GM18499 (cell line): ENCODE measurements around the gene PDZRN3.

Experiments
- ATAC-seq: cut with Tn5 transposase; IDR thresholded peaks from one replicate; pipeline ENCODE4 v1.9.1; 2021; ENCODE audit warnings: moderate number of reproducible peaks; ENCODE audit not compliant: insufficient read depth, unreplicated experiment

PDZRN3 gene

DNA sequence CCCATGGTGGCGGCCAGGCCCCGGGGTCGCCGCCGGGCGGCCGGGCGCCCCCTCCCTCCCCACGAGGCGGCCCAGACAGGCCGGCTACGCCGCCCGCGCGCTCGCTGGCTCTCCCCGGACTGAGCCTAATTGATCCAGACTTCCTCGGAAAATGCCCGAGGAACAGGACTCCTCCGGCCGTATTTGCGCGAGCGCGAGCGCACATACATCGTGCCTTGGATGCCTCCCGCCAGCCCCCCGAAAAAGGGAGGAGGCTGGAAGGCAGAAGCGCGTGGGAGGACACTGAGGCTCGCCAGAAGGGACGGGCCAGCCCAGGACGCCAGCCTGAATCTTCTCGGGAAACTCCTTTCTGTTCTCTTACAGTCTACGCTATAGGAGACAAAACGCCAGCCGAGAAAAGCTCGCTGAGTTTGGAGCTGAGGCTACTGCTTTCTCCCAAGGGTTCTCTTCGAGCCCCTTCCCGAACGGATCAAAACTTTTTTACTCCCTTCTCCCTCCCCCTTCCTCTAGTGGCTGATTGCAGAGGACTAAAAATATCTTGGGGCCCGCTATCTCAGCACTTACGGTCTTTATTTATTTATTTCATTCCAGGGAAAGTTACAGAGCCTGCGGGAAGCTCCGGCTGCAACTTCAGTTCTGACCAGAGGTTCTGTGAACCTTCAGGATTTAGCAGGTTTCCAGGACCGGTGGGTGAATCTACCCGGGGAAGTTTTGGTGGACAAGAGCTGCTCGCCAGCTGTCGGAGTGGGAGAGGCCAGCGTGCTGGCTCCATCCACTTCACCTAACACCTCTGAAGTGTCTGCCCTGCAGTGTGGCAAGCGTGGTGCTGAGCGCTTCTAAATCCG lies at the start of gene PDZRN3:
Gene PDZRN3, minus strand, starts transcription at position 121 of the 845 bp plus-strand sequence.
- no peak for ATAC-seq

DNA sequence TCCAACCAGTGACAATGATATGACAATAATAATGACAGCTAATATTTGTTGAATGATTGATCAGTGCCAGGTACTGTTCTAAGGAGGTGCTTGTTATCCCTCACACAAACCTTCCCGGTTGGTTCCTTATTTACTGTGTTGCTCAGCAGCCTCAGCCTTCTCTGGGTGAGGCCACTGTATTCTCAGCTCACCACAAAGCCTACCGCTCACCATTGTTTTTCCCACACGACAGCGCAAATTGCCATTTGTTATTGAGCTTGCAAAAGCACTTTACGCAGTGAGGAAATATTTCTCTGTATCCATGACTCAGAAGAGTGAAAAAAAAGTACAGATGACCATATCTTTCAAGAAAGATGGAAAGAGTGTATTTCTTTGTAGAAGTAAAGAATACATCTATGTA lies 49.5 kb upstream of the PDZRN3 start:
- no peak for ATAC-seq

DNA sequence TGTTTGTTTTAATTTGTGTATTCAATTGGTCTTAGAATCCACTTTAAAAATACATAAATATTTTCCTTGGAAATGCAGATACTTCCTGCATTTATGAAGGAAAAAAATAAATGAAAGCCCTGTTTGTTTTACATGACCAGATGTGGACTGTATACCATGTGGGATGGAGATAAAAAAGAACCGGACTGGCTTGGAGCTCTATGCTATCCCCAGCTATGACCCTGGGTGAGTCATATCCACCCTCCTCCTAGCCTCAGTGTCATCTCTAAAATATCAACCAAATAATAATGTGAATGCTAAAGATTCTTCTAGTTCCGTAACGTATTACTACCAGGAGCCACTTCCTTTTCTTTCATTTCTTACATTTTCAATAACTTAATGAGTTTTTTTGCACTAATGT lies 44.5 kb upstream of the PDZRN3 start:
- no peak for ATAC-seq

DNA sequence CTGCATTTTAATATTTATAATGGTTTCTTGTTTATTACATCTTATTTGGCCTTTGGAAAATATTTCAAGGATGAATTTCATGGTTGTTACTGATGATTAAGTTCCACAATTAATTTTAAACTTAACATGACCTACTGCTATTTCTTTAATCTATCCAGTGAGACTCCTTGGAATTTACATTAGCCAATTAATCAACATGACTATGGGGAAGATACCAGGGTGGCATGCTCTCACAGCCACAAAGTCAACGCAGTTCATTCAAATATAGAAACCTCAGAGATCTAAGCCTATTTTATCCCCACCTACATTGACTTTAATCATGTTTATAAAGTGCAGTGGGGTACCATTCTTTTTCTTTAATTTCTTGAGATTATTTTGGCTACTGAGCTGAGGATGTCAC lies 43.6 kb upstream of the PDZRN3 start:
- no peak for ATAC-seq

DNA sequence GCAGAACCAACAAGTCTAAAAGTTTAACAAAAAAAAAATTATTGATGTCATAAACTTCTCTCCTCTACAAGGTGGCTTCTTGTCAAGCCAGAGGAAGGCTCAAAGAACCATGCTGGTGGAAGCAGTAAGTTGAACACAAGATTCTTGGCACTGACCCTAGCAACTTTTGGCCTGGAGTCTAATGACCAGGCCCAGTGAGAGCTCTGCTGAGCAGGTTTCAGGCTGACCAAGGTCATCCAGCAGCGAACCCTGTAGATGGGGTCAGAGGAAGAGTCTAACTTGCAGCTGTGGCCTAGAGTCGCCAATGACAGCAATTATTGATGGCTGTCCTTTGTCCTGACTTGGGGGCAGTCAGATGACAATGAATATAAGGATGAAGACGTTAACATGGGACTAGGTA lies 43.1 kb upstream of the PDZRN3 start:
- no peak for ATAC-seq

DNA sequence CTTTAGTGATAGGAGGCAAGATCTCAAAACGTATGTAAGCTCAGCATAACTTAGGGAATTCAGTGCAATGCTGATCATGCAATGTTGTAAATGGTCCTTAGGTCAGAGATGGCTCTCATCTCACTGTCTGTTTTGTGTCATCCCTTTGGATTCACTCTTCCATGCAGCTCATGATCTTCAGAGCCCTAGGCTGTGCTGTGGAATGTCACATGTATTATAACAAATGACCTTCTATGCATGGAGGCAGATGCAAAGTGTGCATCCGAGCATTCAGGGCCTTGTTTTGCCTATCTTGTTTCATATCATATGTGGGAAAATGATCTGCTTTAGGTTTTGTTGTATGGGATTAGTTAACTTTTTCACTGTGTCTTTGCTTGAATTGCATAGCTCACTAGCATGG lies 40.5 kb upstream of the PDZRN3 start:
- ATAC-seq: no peak

DNA sequence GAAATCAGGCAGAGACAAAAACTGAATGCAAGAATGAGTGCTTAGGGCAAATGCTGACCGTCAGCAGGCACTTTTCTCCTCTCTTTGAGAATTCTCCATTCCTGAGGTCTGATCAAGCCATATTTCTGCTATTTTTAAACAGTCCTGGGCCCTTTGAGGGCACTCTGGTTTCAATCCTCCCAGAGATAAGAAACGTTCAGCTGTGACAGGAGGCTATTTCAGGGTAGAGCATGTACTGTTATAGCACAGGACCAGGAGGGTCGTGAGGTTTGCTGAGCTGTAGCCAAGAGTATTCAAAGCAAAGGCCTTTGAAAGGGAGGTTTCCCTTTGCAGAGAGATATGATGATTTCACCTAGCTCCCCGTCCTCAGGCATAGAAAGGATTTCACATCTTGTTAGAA lies 39.6 kb upstream of the PDZRN3 start:
- no peak for ATAC-seq

DNA sequence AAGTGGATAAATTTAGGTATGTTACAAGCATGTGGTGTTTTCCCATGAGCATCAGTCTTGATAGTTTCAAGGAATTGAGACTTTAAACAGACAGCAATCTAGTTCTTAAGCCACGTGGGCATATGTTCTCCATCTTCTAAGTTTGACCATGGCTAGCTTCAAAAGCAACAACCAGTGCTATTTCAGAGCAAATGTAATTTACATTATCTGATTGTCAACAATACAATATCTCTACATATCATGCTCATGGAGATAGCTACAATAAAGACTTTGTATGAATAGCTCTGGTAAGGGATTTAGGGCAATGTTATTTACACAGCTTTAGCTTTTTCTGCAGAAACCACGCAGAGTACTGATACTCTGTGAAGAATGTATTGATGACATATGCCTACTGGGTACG lies 38.8 kb upstream of the PDZRN3 start:
- no peak for ATAC-seq

DNA sequence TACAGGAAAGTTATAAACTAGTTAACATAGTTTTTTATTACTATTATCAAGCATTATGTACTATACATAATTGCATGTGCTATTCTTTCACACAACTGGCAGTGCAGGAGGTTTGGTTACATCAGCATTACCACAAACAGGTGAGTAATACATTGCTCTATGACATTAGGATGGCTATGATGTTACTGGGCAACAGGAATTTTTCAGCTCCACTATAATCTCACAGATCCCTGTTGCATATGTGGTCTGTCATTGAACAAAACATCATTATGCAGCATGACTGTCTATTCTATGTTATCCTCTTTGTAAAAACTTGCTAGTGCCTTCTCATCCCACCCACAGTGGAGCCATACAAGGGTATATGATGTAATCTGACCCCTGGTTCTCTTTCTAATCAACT lies 36.5 kb upstream of the PDZRN3 start:
- ATAC-seq: no peak

DNA sequence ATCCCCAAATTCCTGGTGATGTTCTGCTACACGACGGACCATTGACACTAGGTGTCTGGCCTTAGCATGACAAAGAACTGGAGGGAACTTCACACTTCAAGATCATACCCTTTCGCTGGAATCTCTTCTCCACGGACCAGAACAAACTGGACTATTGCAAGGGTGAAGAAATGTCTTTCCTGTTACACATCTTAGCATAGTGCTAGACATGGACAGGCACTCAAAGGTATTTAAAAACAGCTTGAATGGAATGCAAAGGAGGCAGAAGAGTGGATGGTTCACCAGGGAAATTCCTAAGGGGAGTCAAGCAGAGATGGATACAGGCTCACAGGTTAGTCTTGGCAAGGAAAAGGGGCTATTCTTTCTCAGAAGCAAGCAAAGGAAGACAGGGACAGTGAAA lies 33.5 kb upstream of the PDZRN3 start:
- ATAC-seq: no peak

DNA sequence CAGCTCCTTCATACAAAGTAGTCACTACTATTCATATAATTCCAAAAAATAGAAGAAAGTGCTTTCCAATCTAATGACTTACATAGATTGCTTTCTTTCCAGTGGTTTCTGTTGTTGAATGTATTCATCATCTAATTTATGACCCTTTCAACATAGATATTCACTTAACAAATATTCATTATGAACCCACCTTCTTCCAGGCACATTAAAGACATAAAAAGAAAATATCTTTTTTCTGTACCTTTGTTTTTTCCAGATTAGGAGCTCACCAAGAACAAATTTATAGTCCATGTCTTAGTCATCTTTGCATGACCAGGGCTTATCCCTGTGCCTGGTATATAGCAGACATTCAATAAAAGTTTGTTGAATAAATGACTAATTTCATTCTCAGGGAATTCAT lies 32.4 kb upstream of the PDZRN3 start:
- no peak for ATAC-seq

DNA sequence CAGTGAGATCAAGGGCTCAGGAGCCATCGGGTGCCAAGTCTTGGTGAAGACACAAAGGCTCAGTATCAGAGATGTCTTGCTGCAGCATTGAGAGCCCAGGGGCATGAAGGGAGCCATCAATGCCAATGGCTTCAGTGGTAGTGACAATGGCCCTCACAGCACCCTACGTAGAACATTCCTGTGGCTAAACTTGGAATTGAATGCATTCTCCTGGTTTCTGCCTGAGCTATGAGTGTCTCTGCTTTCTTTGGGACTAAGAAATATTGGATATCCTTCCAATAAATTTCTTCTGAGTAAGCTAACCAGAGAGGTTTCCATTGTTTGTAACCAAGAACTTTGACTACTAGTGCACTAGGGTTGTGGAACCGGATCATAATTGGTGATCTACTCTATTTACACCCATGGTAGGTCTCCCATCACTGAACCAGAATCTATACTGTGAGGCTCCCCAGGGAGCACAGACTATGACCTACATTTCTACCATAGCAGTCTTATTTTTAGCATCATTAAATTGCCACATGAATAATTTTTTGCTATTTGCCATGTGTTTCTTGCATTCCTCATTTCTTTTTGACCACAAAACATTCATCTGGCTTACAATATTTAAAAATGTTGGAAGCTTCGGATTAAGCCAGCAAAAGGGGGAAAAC lies 31.6 kb upstream of the PDZRN3 start:
- ATAC-seq: no peak

DNA sequence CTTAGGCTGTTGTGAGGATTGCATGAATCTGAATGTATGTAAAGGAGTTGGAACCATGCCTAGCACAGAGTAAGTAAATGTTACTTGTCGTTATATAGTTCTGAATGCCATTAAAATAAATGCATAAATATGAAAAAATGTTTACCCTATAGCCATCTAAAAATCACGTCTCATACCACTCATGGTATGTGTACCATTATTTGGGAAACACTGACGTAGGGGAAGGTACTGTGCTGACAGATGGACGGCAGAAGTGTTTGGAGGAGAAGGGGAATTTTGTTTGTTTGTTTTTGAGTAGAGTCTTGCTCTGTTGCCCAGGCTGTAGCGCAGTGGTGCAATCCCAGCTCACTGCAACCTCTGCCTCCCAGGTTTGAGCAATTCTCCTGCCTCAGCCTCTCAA lies 30.5 kb upstream of the PDZRN3 start:
- no peak for ATAC-seq

DNA sequence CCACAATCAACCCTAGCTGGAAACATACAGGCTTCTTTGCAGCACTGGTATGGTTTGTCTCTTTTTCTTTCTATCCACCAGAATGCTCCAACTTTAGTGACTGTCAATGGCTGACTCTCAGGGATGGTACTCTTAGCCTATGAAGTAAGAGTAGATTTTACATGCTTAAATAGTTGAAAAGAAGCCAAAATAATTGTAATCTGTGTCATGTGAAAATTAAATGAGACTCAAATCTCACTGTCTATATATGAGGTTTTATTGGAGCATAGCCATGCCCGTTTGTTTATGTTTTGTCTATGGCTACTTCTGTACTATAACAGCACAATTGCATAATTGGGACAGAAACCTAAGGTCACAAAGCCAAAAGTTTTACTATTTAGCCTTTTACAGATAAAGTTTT lies 29.1 kb upstream of the PDZRN3 start:
- no peak for ATAC-seq

DNA sequence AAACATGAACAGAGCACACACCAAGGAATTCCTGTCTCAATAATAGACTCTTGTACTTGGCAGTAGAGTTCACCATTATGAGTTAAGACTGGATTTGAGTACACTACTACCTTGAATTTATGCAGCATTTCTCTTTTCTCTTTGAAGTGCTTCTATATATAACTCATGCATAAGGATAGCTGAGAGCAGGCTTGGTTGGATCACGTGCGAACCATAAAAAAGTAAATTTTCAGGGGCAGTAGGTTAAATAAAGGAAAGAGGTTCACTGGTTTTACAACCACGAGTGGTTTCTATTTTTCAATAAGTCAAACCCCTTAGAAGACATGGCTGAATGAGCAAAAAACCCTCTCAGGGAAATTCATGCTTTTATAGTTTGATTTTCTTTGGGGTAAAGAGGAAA lies 28.6 kb upstream of the PDZRN3 start:
- no peak for ATAC-seq

DNA sequence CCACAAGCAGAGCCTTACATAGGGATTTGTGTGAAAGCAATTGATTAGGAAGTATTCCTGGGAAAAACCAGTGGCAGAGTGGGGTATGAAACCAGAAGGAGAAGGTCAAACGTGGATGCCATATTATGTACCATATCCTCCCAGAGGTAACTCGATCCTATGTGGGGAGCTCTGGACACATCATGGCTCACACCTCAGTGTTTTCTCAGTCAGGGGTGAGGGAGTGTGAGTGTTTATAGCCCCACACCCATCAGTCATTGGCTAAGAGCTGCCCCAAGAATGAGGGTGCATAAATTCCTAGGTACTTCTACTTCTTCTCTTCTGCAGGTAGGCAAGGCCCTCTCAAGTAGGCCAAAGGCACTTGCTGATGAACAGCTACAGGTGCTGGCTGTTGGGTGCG lies 28.2 kb upstream of the PDZRN3 start:
- ATAC-seq: no peak

DNA sequence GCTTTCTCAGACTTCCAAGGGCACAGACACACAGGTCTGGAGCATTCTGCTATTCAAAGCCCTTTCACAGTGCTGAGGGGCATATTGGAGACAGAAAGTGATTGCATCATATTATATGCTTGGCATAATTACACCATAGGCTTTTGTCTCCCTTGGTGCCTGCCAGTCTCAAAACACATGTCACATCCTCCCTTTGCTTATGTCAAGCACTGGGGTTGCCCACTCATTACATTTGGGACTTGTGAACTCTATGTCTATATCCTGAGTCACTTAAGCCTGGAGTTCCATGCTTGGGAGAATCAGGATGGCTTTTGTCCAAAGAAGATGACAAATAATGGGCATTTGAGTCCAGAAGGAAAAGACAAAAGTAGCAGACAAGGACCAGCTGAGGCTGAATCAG lies 12.3 kb upstream of the PDZRN3 start:
- ATAC-seq: no peak

DNA sequence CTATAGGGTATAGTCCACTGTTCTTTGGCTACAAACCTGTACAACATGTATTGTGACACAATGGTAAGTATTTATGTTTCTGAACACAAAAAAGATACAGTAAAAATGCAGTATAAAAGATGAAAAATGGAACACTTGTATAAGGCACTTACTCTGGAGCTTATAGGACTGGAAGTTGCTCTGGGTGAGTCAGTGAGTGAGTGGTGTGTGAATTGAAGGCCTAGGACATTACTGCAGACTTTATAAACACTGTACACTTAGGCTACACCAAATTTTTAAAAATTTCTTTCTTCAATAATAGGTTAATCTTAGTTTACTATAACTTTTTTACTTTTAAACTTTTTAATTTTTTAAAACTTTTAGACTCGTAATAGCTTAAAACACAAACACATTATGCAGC lies 10.5 kb upstream of the PDZRN3 start:
- ATAC-seq: no peak

DNA sequence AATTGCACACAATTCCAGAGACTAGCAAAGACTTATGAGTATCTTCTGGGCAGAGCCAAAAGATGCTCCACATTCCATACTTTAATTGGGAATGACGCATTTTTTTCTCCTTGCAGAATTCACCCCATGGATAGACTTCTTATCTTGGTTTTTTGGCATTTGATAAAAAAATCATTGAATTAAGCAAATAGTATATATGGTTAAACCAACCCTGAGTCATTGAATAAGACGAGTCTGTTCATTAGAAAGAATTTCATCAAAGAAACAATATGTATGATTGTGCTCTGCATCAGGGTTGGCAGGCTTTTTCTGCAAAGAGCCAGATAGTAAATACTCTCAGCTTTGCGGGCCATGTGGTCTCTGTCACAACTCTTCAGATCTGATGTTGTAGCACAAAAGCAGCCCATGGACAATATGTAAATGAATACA lies 9.2 kb upstream of the PDZRN3 start:
- no peak for ATAC-seq

DNA sequence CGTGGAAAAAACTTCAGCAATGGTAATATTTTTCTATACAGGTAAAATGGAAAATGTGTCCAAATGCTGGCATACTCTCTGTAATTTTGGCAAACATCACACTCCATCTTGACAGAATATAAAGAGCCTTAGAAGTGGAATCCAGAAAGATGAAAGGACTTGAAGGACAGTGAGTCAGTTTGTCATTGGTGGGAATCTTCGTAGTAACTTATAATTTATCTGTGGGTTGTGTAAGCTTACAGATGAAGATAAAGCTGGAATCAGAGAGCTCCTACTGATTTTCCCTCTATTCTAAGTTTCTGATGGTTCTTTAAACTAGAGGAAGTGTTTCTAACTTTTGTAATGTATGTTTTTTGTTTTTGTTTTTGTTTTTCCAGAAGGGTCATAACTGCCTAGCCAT lies 8.7 kb upstream of the PDZRN3 start:
- ATAC-seq: no peak

DNA sequence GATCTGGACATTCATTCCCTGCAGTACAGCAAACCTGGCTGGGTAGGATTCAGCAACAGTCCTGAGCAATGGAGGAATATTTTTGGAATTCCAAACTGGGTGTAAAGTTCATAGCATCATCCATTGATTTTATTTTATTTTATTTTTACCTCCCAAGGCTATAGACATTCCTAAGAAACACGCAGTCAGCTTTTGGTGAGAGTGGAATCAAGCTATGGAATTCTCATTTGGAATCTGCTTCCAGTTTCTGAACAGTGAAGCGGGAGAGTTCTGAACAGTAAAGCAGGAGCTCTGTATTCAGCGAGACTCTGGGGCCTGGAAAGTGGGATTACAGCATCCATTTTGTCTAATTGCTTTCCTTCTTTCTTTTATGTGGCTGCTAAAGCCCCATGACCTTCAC lies 1.4 kb upstream of the PDZRN3 start:
- ATAC-seq: no peak
